IMR-90 (cell line): ENCODE results near the gene ASB7. TPM values are rescaled to one million over a fixed set of nuclear protein-coding genes. Genes with fewer than 3 reads are reported as not detected.

Source experiments
- ATAC-seq: fragments of 200-7000 bp; cut with Tn5 transposase; 2 replicates; pipeline ENCODE4 v1.9.1; 2020; ENCODE audit warnings: low read depth, mild to moderate bottlenecking, moderate library complexity
- BruUV-seq: library from RNA; stranded (reverse); fragments of 400-500 nt; replicated peaks from 2 replicates; lab custom pipeline; 2021; lab: Mats Ljungman, UMichigan
- CTCF ChIA-PET: fragments of 300-600 bp; formaldehyde crosslinking; extraction: SDS; loops from one replicate; lab custom pipeline; 2021; ENCODE audit warnings: antibody characterized with exemption; lab: Yijun Ruan, JAX
- POLR2A ChIA-PET: fragments of 300-600 bp; sonication (Branson Sonifier 250); formaldehyde crosslinking; loops from one replicate; lab custom pipeline; 2022; ENCODE audit warnings: antibody characterized with exemption; ENCODE audit not compliant: unreplicated experiment; lab: Charles Lee
- DNase-seq: peaks from one replicate; pipeline ENCODE4 v3.0.0; 2013
- H2AFZ ChIP-seq: replicated peaks from 2 replicates; pipeline ENCODE3; 2013; ENCODE audit warnings: low read length, mild to moderate bottlenecking; ENCODE audit not compliant: poor library complexity
- H2AK5ac ChIP-seq: 2 replicates; pipeline ENCODE4 v1.6.1; 2013; ENCODE audit warnings: low read depth, low read length, inconsistent platforms
- H2AK9ac ChIP-seq: replicated peaks from 2 replicates; pipeline ENCODE3; 2013; ENCODE audit warnings: mild to moderate bottlenecking, low read depth, low read length, moderate library complexity; ENCODE audit not compliant: poor library complexity
- H2BK120ac ChIP-seq: 2 replicates; pipeline ENCODE4 v1.6.1; 2013; ENCODE audit warnings: low read depth, low read length, inconsistent platforms
- H2BK15ac ChIP-seq: 3 replicates; pipeline ENCODE4 v1.6.1; 2013; ENCODE audit warnings: low read depth, low read length, inconsistent platforms
- H2BK20ac ChIP-seq: 2 replicates; pipeline ENCODE4 v1.6.1; 2013; ENCODE audit warnings: low read depth, mild to moderate bottlenecking, inconsistent platforms, low read length, moderate library complexity
- H2BK5ac ChIP-seq: 2 replicates; pipeline ENCODE4 v1.6.1; 2013; ENCODE audit warnings: mild to moderate bottlenecking, low read depth, low read length, inconsistent platforms; ENCODE audit not compliant: poor library complexity, severe bottlenecking
- H3K14ac ChIP-seq: replicated peaks from 2 replicates; pipeline ENCODE4 v1.6.1; 2013; ENCODE audit warnings: low read depth, low read length, inconsistent platforms
- H3K18ac ChIP-seq: 2 replicates; pipeline ENCODE4 v1.6.1; 2013; ENCODE audit warnings: low read depth, low read length, control low read depth
- H3K23ac ChIP-seq: 2 replicates; pipeline ENCODE4 v1.6.1; 2013; ENCODE audit warnings: low read depth, low read length, inconsistent platforms
- H3K27ac ChIP-seq: 2 replicates; pipeline ENCODE4 v1.5.1; 2013; ENCODE audit warnings: mild to moderate bottlenecking, control low read depth, low read length; ENCODE audit not compliant: insufficient read depth
- H3K27me3 ChIP-seq: 2 replicates; pipeline ENCODE4 v1.6.1; 2013; ENCODE audit warnings: low read length; ENCODE audit not compliant: control insufficient read depth, insufficient read depth
- H3K36me3 ChIP-seq: 2 replicates; pipeline ENCODE4 v1.6.1; 2013; ENCODE audit warnings: low read length, mixed read lengths; ENCODE audit not compliant: control insufficient read depth, insufficient read depth
- H3K4ac ChIP-seq: 2 replicates; pipeline ENCODE4 v1.6.1; 2013; ENCODE audit warnings: low read depth, low read length, inconsistent platforms
- H3K4me1 ChIP-seq: 2 replicates; pipeline ENCODE4 v1.6.1; 2013; ENCODE audit warnings: low read length, mixed read lengths; ENCODE audit not compliant: control insufficient read depth, insufficient read depth
- H3K4me2 ChIP-seq: 2 replicates; pipeline ENCODE4 v1.6.1; 2013; ENCODE audit warnings: low read depth, mild to moderate bottlenecking, control low read depth, low read length, moderate library complexity
- H3K4me3 ChIP-seq: 2 replicates; pipeline ENCODE4 v1.5.1; 2013; ENCODE audit warnings: low read depth, mild to moderate bottlenecking, control low read depth, low read length, moderate library complexity; ENCODE audit not compliant: insufficient read depth
- H3K56ac ChIP-seq: 2 replicates; pipeline ENCODE4 v1.6.1; 2013; ENCODE audit warnings: low read length, inconsistent platforms; ENCODE audit not compliant: insufficient read depth; ENCODE audit errors: extremely low read depth
- H3K79me1 ChIP-seq, 2 experiments: 2 replicates each; pipeline ENCODE4 v1.6.1; 2013; ENCODE audit warnings: low read length in 2 of 2, inconsistent platforms in 1 of 2, low read depth in 1 of 2
- H3K9ac ChIP-seq: 2 replicates; pipeline ENCODE4 v1.6.1; 2013; ENCODE audit warnings: low read depth, low read length, control low read depth
- H3K9me1 ChIP-seq: 2 replicates; pipeline ENCODE4 v1.6.1; 2013; ENCODE audit warnings: low read length, inconsistent platforms; ENCODE audit not compliant: insufficient read depth
- H3K9me3 ChIP-seq: 2 replicates; pipeline ENCODE4 v1.6.1; 2013; ENCODE audit warnings: low read length; ENCODE audit not compliant: control insufficient read depth, insufficient read depth
- H4K20me1 ChIP-seq: 2 replicates; pipeline ENCODE4 v1.6.1; 2013; ENCODE audit warnings: low read length, inconsistent platforms; ENCODE audit not compliant: insufficient read depth
- H4K5ac ChIP-seq: 2 replicates; pipeline ENCODE4 v1.6.1; 2013; ENCODE audit warnings: mild to moderate bottlenecking, low read depth, low read length, control low read depth
- H4K8ac ChIP-seq, 2 experiments: 2 replicates each; pipeline ENCODE4 v1.6.1; 2013; ENCODE audit warnings: low read depth in 2 of 2, low read length in 2 of 2, control low read depth in 1 of 2, inconsistent platforms in 1 of 2
- H4K91ac ChIP-seq: 2 replicates; pipeline ENCODE4 v1.6.1; 2013; ENCODE audit warnings: low read depth, low read length, inconsistent platforms; ENCODE audit not compliant: insufficient read depth
- CEBPB ChIP-seq: IDR thresholded peaks from 2 replicates; pipeline ENCODE4 v1.6.1; 2012; ENCODE audit warnings: low read depth, low read length, improper control_type of control experiment
- CHD1 ChIP-seq: IDR thresholded peaks from 2 replicates; pipeline ENCODE4 v1.6.1; 2012; ENCODE audit warnings: low read depth, low read length, improper control_type of control experiment
- CTCF ChIP-seq: conservative IDR thresholded peaks from 2 replicates; pipeline ENCODE4 v1.5.1; 2012; ENCODE audit warnings: mild to moderate bottlenecking, low read depth, low read length, improper control_type of control experiment
- FOS ChIP-seq: fragments of 150-350 bp; IDR thresholded peaks from 2 replicates; pipeline ENCODE4 v1.6.1; 2016; ENCODE audit warnings: low read depth, low read length
- MAFK ChIP-seq: IDR thresholded peaks from 2 replicates; pipeline ENCODE4 v1.6.1; 2012; ENCODE audit warnings: low read depth, low read length, improper control_type of control experiment
- MXI1 ChIP-seq: IDR thresholded peaks from 2 replicates; pipeline ENCODE4 v1.6.1; 2012; ENCODE audit warnings: low read depth, mild to moderate bottlenecking, low read length, moderate library complexity, borderline replicate concordance
- POLR2A ChIP-seq: IDR thresholded peaks from 2 replicates; pipeline ENCODE4 v1.6.1; 2012; ENCODE audit warnings: mild to moderate bottlenecking, low read depth, low read length
- RCOR1 ChIP-seq: IDR thresholded peaks from 2 replicates; pipeline ENCODE4 v1.6.1; 2012; ENCODE audit warnings: mild to moderate bottlenecking, low read length, improper control_type of control experiment; ENCODE audit not compliant: insufficient replicate concordance
- RFX5 ChIP-seq: IDR thresholded peaks from 2 replicates; pipeline ENCODE4 v1.8.0; 2012; ENCODE audit warnings: low read depth, mild to moderate bottlenecking, low read length, moderate library complexity
- SMC3 ChIP-seq: fragments of 150-350 bp; IDR thresholded peaks from 2 replicates; pipeline ENCODE4 v1.6.1; 2016; ENCODE audit warnings: low read depth, mild to moderate bottlenecking, antibody characterized with exemption, low read length, moderate library complexity
- WGBS, 2 experiments: methylation state at CpG; one replicate each; pipeline versions ENCODE4 v1.1.5 to v1.1.7; 2013; ENCODE audit warnings: missing lambda C conversion rate in 2 of 2; ENCODE audit not compliant: insufficient read length in 1 of 2; ENCODE audit errors: extremely low coverage in 2 of 2; 5-methylcytosine and 5-hydroxymethylcytosine counted together
- dilution Hi-C: fragments of 300-500 bp; cut with HindIII; formaldehyde crosslinking; loops from one replicate; pipeline ENCODE4 v1.14.3; 2018; ENCODE audit warnings: low sequenced_read_pairs; ENCODE audit not compliant: unreplicated experiment
- in situ Hi-C: fragments of 300-500 bp; cut with MboI; formaldehyde crosslinking; loops from 3 replicates; pipeline ENCODE4 v1.14.3; 2019; ENCODE audit warnings: low sequenced_read_pairs, inconsistent platforms, mixed read lengths
- intact Hi-C: fragments of 100-400 bp; cut with micrococcal nuclease; formaldehyde crosslinking; loops from 2 replicates; pipeline ENCODE4 v1.10.0; 2022
- polyA plus RNA-seq, 3 experiments: library from polyadenylated mRNA; depleted of rRNA; stranded (reverse); fragments of >200 nt; gene quantifications; 2 replicates each; pipeline ENCODE4 v1.2.3, GENCODE V29; 2012; ENCODE audit warnings: low replicate concordance in 1 of 3
- total RNA-seq: library from RNA; depleted of rRNA; stranded (reverse); fragments of >200 nt; gene quantifications from 2 replicates; pipeline ENCODE4 v1.2.3, GENCODE V29; 2012
- TF ChIP-seq, protein P1 (sequence below): fragments of 150-350 bp; IDR thresholded peaks from 2 replicates; pipeline ENCODE4 v1.6.1; 2016; ENCODE audit warnings: low read depth, mild to moderate bottlenecking, low read length, moderate library complexity, borderline replicate concordance

Gene ASB7
- total and polyA plus RNA-seq, 2 of the 4 experiments (the other 2 are of a cell fraction): 7.7 to 16.7 TPM

GRCh38 chr15:100687582-100688141 is 85.3 kb downstream of the ASB7 start (continued):
- TF ChIP-seq RCOR1: no peak
- no peak for TF ChIP-seq CHD1

DNA sequence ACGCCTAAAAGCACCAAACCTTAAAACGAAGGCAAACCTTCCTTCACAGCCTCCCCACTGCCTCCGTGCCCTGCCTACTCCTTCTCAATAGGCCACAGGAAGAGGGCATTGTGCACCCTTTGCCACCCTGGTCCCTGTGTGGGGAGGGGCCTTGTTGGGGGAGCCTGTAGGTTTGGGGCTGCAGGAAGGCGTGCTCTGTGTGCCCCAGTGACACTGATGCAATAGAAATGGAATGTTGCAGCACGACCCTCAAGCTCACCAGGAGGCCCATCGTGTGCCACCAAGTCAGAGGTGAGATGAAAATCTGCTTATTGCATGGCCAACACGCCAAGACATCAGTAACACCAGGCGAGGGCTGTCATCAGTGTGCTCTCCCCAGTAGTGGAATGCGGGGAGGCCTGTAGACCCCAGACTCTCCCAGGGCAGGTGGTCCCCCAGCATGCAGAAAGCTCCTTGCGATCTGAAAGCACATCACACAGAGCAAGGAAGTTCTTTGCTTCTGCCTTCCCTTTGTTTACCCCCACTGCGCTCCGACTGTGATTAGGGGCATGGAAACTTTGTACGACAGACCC is 86.2 kb downstream of the ASB7 start:
- Histone ChIP-seq H4K20me1 (no peaks in the 10 kb centered on the region), H3K23ac (peak overlapping the region; percentile 94), H3K4me1 (peaks cover 14% of the 10 kb centered on the region), H2AK5ac (peak overlapping the region; percentile 89), H3K9me1 (peaks cover 32% of the 10 kb centered on the region), H3K14ac (peak overlapping the region; percentile 92), H4K5ac (peak overlapping the region; percentile 12; the same call in 1 of the 2 replicates), H2BK20ac (peak overlapping the region; percentile 96), H2AFZ (peak overlapping the region; percentile 87), H3K27ac (peak overlapping the region; percentile 10), H2BK5ac (peak overlapping the region; percentile 40), H3K79me1 (no peaks in the 10 kb centered on the region), H3K4ac (peak overlapping the region; percentile 95), H3K36me3 (no peaks in the 10 kb centered on the region), H3K4me3 (no peak overlapping the region), H3K27me3 (no peaks in the 10 kb centered on the region), H3K56ac (0 out of 2 replicates have a peak overlapping the region, but pooled peaks have one; percentile 38), H4K91ac (peak overlapping the region; percentile 94), H3K9me3 (no peaks in the 10 kb centered on the region), H3K4me2 (no peak overlapping the region), H4K8ac (peak overlapping the region; percentile 15 to 43; a peak in 3 of 4 replicates), H2AK9ac (peak overlapping the region; percentile 56), H3K9ac (no peak overlapping the region), H3K18ac (peak overlapping the region; percentile 42; the same call in 1 of the 2 replicates), H2BK120ac (peak overlapping the region; percentile 97), H2BK15ac (peak overlapping the region; percentile 92; the same call in 2 of the 3 replicates)
- ChIA-PET POLR2A (no interaction called here), CTCF (interaction anchor here (1.7 kb wide), 1 partner anchor 17 kb away, joined by 6 read pairs; no protein-coding TSS in a partner anchor)
- no peak for TF ChIP-seq RFX5
- TF ChIP-seq, protein P1, sequence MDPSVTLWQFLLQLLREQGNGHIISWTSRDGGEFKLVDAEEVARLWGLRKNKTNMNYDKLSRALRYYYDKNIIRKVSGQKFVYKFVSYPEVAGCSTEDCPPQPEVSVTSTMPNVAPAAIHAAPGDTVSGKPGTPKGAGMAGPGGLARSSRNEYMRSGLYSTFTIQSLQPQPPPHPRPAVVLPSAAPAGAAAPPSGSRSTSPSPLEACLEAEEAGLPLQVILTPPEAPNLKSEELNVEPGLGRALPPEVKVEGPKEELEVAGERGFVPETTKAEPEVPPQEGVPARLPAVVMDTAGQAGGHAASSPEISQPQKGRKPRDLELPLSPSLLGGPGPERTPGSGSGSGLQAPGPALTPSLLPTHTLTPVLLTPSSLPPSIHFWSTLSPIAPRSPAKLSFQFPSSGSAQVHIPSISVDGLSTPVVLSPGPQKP: no peak
- TF ChIP-seq POLR2A: no peak
- TF ChIP-seq FOS: no peak
- no peak for TF ChIP-seq MXI1
- TF ChIP-seq SMC3: no peak
- no peak for TF ChIP-seq MAFK
- no peak for TF ChIP-seq CHD1
- no peak for TF ChIP-seq RCOR1
- TF ChIP-seq CEBPB: no peak
- TF ChIP-seq CTCF: no peak
- intact Hi-C loops (no loop called here), dilution Hi-C loops (no loop called here), in situ Hi-C loops (no loop called here)
- ATAC-seq: no peak
- no peak for DNase-seq
- WGBS, 2 experiments: 100% methylated on average over 2 of the region's 13 CpGs; no CpG with 5 or more reads in 1 of the 2 experiments
- no TSS peak for BruUV-seq
